GM23248 (cell line): ENCODE data around the gene GJA4.

Experiments
- EZH2 ChIP-seq: fragments of 200-600 bp; sonication (generic); IDR thresholded peaks from 2 replicates; pipeline ENCODE4 v1.6.1; 2018; ENCODE audit warnings: antibody characterized with exemption, mild to moderate bottlenecking; ENCODE audit not compliant: insufficient read depth, poor library complexity, severe bottlenecking
- EZH2phosphoT487 ChIP-seq: fragments of 200-600 bp; sonication (generic); IDR thresholded peaks from 2 replicates; pipeline ENCODE4 v1.6.1; 2018; ENCODE audit warnings: antibody characterized with exemption, moderate library complexity, mild to moderate bottlenecking, low read depth; ENCODE audit not compliant: insufficient read depth

DNA sequence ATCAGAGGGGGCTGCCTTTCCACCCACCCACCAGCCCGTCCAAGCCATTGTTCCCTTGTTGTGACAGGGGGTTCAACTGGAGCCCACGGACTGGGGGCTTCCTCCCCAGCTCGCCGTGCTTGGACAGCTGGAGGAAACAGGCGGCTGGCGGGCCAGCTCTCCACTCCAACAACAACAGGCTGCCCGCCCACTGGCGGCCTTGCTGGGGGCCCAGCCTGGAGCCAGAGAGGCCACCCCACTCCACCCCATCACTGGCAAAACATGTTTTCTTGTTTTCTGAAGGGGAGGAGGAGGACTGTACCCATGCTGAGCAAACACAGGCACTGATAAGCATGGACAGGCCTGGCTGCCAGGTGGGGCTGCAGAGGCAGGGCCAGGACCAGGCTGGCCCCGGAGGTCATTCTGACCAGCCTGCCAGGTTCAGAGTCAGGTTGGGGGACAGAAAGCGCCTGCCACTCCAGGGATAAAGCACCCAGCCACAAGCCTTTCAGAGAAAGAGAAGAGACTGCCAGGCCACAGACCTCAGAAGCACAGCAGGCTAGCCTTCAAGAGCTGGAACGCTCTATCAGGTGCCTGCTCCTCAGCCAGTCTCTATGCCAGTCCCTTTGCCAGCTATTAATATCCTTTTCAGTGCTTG is 32.8 kb downstream of the GJA4 start:
- TF ChIP-seq EZH2phosphoT487 (no peak), EZH2 (no peak)
